ENCODE data around the gene MYMK.

DNA sequence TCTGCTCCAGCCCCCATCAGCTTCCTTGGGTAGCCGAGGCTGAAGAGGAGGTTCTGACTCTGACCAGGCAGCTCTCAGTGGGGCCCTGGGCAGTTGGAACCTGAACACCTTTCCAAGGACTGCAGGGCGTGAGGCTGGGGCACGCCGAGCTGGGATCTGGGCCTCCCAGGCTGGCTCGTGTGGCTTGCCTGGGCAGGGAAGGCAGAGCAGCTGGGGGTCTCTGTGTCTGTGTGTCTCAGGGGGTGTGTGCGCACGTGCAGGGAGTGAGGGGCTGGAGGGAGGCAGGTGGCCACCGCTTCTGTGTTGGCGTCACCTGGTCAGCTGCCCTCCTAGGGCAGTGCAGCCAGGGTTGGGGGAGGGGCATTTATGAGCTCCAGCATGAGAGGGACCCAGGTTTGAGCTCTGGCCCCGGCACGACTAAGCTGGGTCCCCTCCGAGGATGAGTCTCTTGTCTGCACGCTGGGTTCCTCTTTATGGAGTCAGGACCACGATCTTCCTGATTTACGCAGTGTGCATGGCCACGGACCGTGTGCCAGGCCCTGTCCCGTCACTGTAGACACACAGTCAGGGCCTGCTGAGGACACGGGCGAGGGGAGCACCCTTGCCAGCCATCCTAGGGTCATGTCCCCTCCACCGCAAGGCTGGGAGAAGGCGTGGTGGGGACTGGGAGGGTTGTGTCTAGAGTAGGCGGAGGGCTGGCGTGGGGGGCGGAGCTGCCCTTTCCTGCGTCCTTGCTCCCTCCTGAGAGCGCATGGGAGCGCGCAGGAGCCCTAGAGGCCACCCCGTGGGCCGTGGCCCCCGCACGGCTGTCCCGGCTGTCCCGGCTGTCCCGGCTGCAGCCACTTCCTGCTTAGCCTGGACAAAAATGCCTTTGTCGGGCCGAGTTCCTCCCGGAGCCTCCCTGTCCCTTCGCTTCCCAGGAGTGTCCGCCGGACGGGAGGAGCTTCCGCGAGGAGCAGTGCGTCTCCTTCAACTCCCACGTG is 14.4 kb upstream of the MYMK start:
- TF ChIP-seq CTCF (IDR thresholded peaks at IDR 0.05 in 8 of 11, conservative IDR thresholded peaks at IDR 0.05 in 3 of 11) (no peak), POLR2AphosphoS5 (IDR thresholded peaks at IDR 0.05) (peak in 2 of 3 donors; percentile 69 to 81)

All from spleen (tissue), 7 donors.